Measurements from ENCODE around the gene TFG.

DNA sequence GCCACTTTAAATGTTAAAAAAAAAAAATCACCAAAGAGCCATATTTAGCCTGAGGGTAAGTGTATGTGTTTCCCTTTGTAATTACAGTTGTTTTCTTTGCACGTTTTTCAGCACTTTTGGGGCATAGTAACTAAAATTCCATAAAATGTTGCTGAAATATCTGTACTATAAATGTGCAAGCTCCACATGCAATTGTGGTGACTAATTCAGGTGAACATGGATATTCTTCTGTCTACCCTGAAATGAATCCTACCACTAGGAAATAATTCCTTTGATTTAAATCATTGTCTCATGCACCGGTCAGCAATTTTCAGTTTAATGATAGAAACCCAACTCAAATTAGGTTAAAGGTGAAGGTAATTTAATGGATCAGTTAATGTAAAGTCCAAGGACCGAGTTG, 13.1 kb upstream of the TFG start:
- TF ChIP-seq POLR2AphosphoS5 (IDR thresholded peaks at IDR 0.05; ENCODE audit: borderline replicate concordance, low read depth, low read length) (no peak), EZH2 (IDR thresholded peaks at IDR 0.05) (no peak), FOXP2 (optimal IDR thresholded peaks at IDR 0.05; ENCODE audit: control extremely low read depth, extremely low read length, insufficient read depth) (no peak)
